B cell (primary cell): ENCODE results near the gene CBL. TPM values are rescaled to one million over a fixed set of nuclear protein-coding genes. Genes with fewer than 3 reads are reported as not detected.
A peak's percentile ranks its signal among the peaks of the same experiment; 100 is the strongest.

Experiments used
- ATAC-seq: fragments of 200-7000 bp; cut with Tn5 transposase; one replicate; pipeline ENCODE4 v1.10.0; 2021; ENCODE audit warnings: low read depth, mild to moderate bottlenecking, moderate number of reproducible peaks, moderate library complexity
- CTCF ChIA-PET: fragments of 350-600 bp; sonication (Branson Sonifier 250); formaldehyde crosslinking; loops from one replicate; lab custom pipeline; 2021; ENCODE audit warnings: antibody characterized with exemption, inconsistent platforms; lab: Charles Lee
- POLR2A ChIA-PET: fragments of 350-600 bp; sonication (Branson Sonifier 250); formaldehyde crosslinking; loops from one replicate; lab custom pipeline; 2021; ENCODE audit warnings: antibody characterized with exemption; lab: Charles Lee
- DNase-seq: peaks from one replicate; pipeline ENCODE4 v3.0.0; 2013
- H2AFZ ChIP-seq: 2 replicates; pipeline ENCODE4 v1.6.1; 2012; ENCODE audit warnings: mild to moderate bottlenecking, low read depth, low read length; ENCODE audit not compliant: insufficient read depth, poor library complexity, severe bottlenecking
- H3K27ac ChIP-seq, 2 donors: 1 replicate in 1 of 2; 2 replicates in 1 of 2; pipeline ENCODE4 v1.5.1; 2012 to 2013; ENCODE audit warnings: low read length in 2 of 2, mild to moderate bottlenecking in 2 of 2, moderate library complexity in 1 of 2
- H3K27me3 ChIP-seq, 4 experiments: fragments of 200-600 bp in 1 of 4; sonication (generic) in 1 of 4; replicated peaks in 1 of 4; 1 replicate in 2 of 4; 2 replicates in 2 of 4; pipeline versions ENCODE4 v1.6.1 to v1.7.0; 2013 to 2016; ENCODE audit warnings: low read length in 3 of 4, mild to moderate bottlenecking in 2 of 4, mixed read lengths in 1 of 4, moderate library complexity in 1 of 4; ENCODE audit not compliant: insufficient read depth in 4 of 4, control insufficient read depth in 3 of 4; ENCODE audit errors: control extremely low read depth in 1 of 4
- H3K36me3 ChIP-seq, 2 experiments: replicated peaks in 1 of 2; 1 replicate in 1 of 2; 2 replicates in 1 of 2; pipeline versions ENCODE4 v1.6.1 to v1.7.1; 2013; ENCODE audit warnings: low read length in 1 of 2; ENCODE audit not compliant: insufficient read depth in 2 of 2, control insufficient read depth in 1 of 2; ENCODE audit errors: control extremely low read depth in 1 of 2, extremely low read depth in 1 of 2
- H3K4me1 ChIP-seq, 2 donors: fragments of 200-600 bp in 1 of 2; sonication (generic) in 1 of 2; 1 replicate in 1 of 2; 2 replicates in 1 of 2; pipeline versions ENCODE4 v1.5.1 to v1.6.1; 2013 to 2017; ENCODE audit warnings: low read length in 2 of 2; ENCODE audit not compliant: control insufficient read depth in 2 of 2, insufficient read depth in 2 of 2
- H3K4me2 ChIP-seq: replicated peaks from 2 replicates; pipeline ENCODE3; 2012; ENCODE audit warnings: mild to moderate bottlenecking, low read depth, low read length; ENCODE audit not compliant: poor library complexity, severe bottlenecking
- H3K4me3 ChIP-seq, 5 experiments: fragments of 200-600 bp in 1 of 5; sonication (generic) in 1 of 5; 1 replicate in 3 of 5; 2 replicates in 2 of 5; pipeline versions ENCODE4 v1.5.1 to v1.7.0; 2011 to 2016; ENCODE audit warnings: low read length in 4 of 5, mild to moderate bottlenecking in 4 of 5, low read depth in 2 of 5, control low read depth in 1 of 5, moderate library complexity in 1 of 5; ENCODE audit not compliant: insufficient read depth in 1 of 5; ENCODE audit errors: control extremely low read depth in 1 of 5, extremely low read depth in 1 of 5
- H3K79me2 ChIP-seq: fragments of 200-600 bp; sonication (generic); one replicate; pipeline ENCODE4 v1.6.0; 2016; ENCODE audit warnings: low read length; ENCODE audit not compliant: control insufficient read depth, insufficient read depth
- H3K9ac ChIP-seq: fragments of 200-600 bp; sonication (generic); 2 replicates; pipeline ENCODE4 v1.6.1; 2017; ENCODE audit warnings: mild to moderate bottlenecking, low read length, moderate library complexity
- H3K9me3 ChIP-seq, 3 donors: one replicate each; pipeline versions ENCODE4 v1.6.1 to v1.7.1; 2013; ENCODE audit warnings: low read length in 2 of 3; ENCODE audit not compliant: control insufficient read depth in 2 of 3, insufficient read depth in 1 of 3; ENCODE audit errors: control extremely low read depth in 1 of 3
- H4K20me1 ChIP-seq: 2 replicates; pipeline ENCODE4 v1.6.0; 2012; ENCODE audit warnings: mild to moderate bottlenecking, low read length; ENCODE audit not compliant: insufficient read depth, control insufficient read depth, poor library complexity, severe bottlenecking
- H3K27ac Mint-ChIP-seq: one replicate; pipeline ENCODE4 v1.8.0; 2021; ENCODE audit warnings: mixed read lengths
- H3K27me3 Mint-ChIP-seq: one replicate; pipeline ENCODE4 v1.8.0; 2021; ENCODE audit warnings: mixed read lengths
- H3K4me1 Mint-ChIP-seq: one replicate; pipeline ENCODE4 v1.8.0; 2021; ENCODE audit warnings: mixed read lengths
- H3K4me3 Mint-ChIP-seq: one replicate; pipeline ENCODE4 v1.8.0; 2021; ENCODE audit warnings: mixed read lengths
- H3K9me3 Mint-ChIP-seq: one replicate; pipeline ENCODE4 v1.8.0; 2022; ENCODE audit warnings: mixed read lengths; ENCODE audit not compliant: insufficient read depth
- CTCF ChIP-seq: fragments of 200-600 bp; IDR thresholded peaks from one replicate; pipeline ENCODE4 v1.8.0; 2022; ENCODE audit warnings: antibody characterized with exemption, mild to moderate bottlenecking
- EZH2 ChIP-seq: IDR thresholded peaks from 2 replicates; pipeline ENCODE4 v1.6.1; 2012; ENCODE audit warnings: borderline replicate concordance, low read depth, mild to moderate bottlenecking, moderate library complexity, low read length; ENCODE audit not compliant: insufficient read depth, poor library complexity, severe bottlenecking
- WGBS: methylation state at CpG from one replicate; pipeline ENCODE4 v1.1.5; 2013; ENCODE audit warnings: missing lambda C conversion rate; ENCODE audit not compliant: insufficient coverage; 5-methylcytosine and 5-hydroxymethylcytosine counted together
- intact Hi-C: fragments of 100-400 bp; cut with micrococcal nuclease; formaldehyde crosslinking; loops from one replicate; pipeline ENCODE4 v1.10.0; 2022
- polyA minus RNA-seq: library from RNA; depleted of rRNA, polyadenylated mRNA; stranded (reverse); fragments of >200 nt; gene quantifications from 2 replicates; pipeline ENCODE4 v1.2.3, GENCODE V29; 2012
- polyA plus RNA-seq: library from polyadenylated mRNA; depleted of rRNA; stranded (reverse); fragments of >200 nt; gene quantifications from 2 replicates; pipeline ENCODE4 v1.2.3, GENCODE V29; 2012
- total RNA-seq, 2 donors: library from RNA; stranded (reverse); fragments of 120-200 nt in 1 of 2; gene quantifications; 1 replicate in 1 of 2; 2 replicates in 1 of 2; pipeline versions ENCODE4 v1.2.3 to v1.2.4, GENCODE V29; 2013 to 2022

Gene CBL
- 35.2 and 38.7 TPM in 2 replicates for total RNA-seq
- total RNA-seq (2013) = 12.8 TPM
- polyA plus RNA-seq = 11.7 and 12.5 TPM in 2 replicates
- 13.3 and 17.2 TPM in 2 replicates for polyA minus RNA-seq

DNA sequence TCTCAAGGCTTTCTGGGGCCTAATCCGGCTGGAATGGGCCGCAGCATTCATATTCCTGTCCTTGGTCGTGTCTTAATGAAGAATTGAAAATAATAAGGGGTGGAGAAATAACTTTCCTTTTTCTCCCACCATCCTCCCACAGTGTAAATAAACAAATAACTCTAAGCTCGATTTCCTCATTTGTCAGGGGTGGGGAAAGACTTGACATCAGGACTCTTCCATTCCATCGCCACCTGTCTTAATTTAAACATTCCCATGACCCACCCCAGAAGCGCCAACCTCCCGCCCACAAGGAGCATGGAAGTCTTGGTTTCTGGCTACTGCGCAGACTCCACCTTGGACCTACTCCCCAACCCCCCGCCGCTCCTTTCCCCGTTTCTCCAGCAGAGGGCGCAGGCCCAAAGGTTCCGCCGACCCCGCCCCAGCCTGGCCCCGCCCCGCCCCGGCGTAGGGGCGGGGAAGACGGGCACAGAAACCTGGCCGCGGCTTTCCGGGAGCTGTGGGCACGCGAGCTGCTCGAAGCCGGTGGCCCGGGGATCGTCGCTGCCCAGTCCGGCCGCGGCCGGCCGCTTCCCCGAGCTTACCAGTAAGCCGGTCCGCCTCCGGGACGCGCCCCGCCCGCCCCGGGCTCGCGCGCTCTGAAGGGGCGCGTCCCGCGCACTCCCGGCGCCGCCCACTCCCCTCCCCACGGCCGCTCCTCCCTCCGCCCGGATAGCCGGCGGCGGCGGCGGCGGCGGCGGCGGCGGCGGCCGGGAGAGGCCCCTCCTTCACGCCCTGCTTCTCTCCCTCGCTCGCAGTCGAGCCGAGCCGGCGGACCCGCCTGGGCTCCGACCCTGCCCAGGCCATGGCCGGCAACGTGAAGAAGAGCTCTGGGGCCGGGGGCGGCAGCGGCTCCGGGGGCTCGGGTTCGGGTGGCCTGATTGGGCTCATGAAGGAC, at the start of gene CBL:
Gene CBL, plus strand, starts transcription at position 766 of the 937 bp plus-strand sequence. Its CDS starts 79 bp downstream, at position 845.
- Histone ChIP-seq H3K27ac (peak within 1 kb of the TSS; percentile 60 to 84), H3K9me3 (no peaks in the 10 kb centered on the region), H3K4me2 (peak within 1 kb of the TSS; percentile 83), H4K20me1 (peaks cover 21% of the 10 kb centered on the region), H3K9ac (peak within 1 kb of the TSS; percentile 93), H3K4me1 (peaks cover 18 to 20% of the 10 kb centered on the region in 2 donors), H3K4me3 (peak within 1 kb of the TSS; percentile 93 to 98 (median 96)), H3K27me3 (no peaks in the 10 kb centered on the region), H3K36me3 (no peaks in the 10 kb centered on the region), H2AFZ (peak within 1 kb of the TSS; percentile 93), H3K79me2 (peaks cover 47% of the 10 kb centered on the region)
- H3K27me3 Mint-ChIP-seq = no peaks in the 10 kb centered on the region
- peak; percentile 88 for ATAC-seq
- TF ChIP-seq EZH2 = no peak
- TF ChIP-seq CTCF = peak; percentile 78
- H3K9me3 Mint-ChIP-seq = no peaks in the 10 kb centered on the region
- peak within 1 kb of the TSS; percentile 94 for H3K27ac Mint-ChIP-seq
- WGBS = 0% methylated on average over 78 of the region's 88 CpGs
- H3K4me3 Mint-ChIP-seq = peak within 1 kb of the TSS; percentile 97
- ChIA-PET POLR2A (interaction anchor here (0.6 to 1.3 kb wide), 6 partner anchors 62 to 1195 kb away, joined by 3 to 5 read pairs (median 4); no protein-coding TSS in a partner anchor), CTCF (interaction anchor here (0.5 to 3.4 kb wide), 29 partner anchors 8 to 175 kb away, joined by 3 to 41 read pairs (median 4); partner anchors contain the start of genes C2CD2L, HINFP, NLRX1 and USP2)
- H3K4me1 Mint-ChIP-seq = peaks cover 33% of the 10 kb centered on the region
- intact Hi-C loops = loop anchor here (1.0 to 5.0 kb wide), 7 partner anchors 9 to 189 kb away; partner anchors contain the start of genes HINFP, NLRX1, RPS25 and TRAPPC4
- DNase-seq = peak; percentile 96
